Sigmoid colon (tissue), 4 donors: Measurements from ENCODE around the gene TTN.

Source experiments
- CTCF ChIP-seq, 4 experiments: fragments of 450-650 bp in 3 of 4; fragments of 200-600 bp in 1 of 4; IDR thresholded peaks; one replicate each; pipeline ENCODE4 v1.5.1; 2016 to 2019; ENCODE audit warnings: antibody characterized with exemption in 4 of 4, mild to moderate bottlenecking in 3 of 4, moderate library complexity in 2 of 4
- EP300 ChIP-seq, 4 donors: sonication (generic); formaldehyde crosslinking; IDR thresholded peaks; one replicate each; pipeline ENCODE4 v1.6.1; 2017; ENCODE audit warnings: antibody characterized with exemption in 4 of 4
- POLR2A ChIP-seq, 2 donors: fragments of 450-650 bp; IDR thresholded peaks; one replicate each; pipeline ENCODE4 v1.6.1; 2016; ENCODE audit warnings: antibody characterized with exemption in 2 of 2, mild to moderate bottlenecking in 2 of 2, moderate library complexity in 2 of 2
- POLR2AphosphoS5 ChIP-seq, 4 donors: sonication (generic); formaldehyde crosslinking; IDR thresholded peaks; one replicate each; pipeline ENCODE4 v1.6.1; 2017; ENCODE audit warnings: antibody characterized with exemption in 4 of 4

GRCh38 chr2:178707476-178707875, 99.7 kb downstream of the TTN start:
- TF ChIP-seq CTCF (IDR thresholded peaks at IDR 0.05) (no peak), POLR2A (IDR thresholded peaks at IDR 0.05) (no peak), EP300 (IDR thresholded peaks at IDR 0.05) (no peak), POLR2AphosphoS5 (IDR thresholded peaks at IDR 0.05) (no peak)
